NB4 (cell line): ENCODE measurements around the gene DNAJA2.

ENCODE experiments used
- POLR2A ChIP-seq: IDR thresholded peaks from 2 replicates; pipeline ENCODE4 v1.6.1; 2011; ENCODE audit warnings: mild to moderate bottlenecking; ENCODE audit not compliant: insufficient read length; ENCODE audit errors: extremely low read depth
- TF ChIP-seq, protein P1 (sequence below): IDR thresholded peaks from one replicate; pipeline ENCODE4 v1.5.1; 2012; ENCODE audit warnings: low read depth, low read length

- TF ChIP-seq, protein P1, sequence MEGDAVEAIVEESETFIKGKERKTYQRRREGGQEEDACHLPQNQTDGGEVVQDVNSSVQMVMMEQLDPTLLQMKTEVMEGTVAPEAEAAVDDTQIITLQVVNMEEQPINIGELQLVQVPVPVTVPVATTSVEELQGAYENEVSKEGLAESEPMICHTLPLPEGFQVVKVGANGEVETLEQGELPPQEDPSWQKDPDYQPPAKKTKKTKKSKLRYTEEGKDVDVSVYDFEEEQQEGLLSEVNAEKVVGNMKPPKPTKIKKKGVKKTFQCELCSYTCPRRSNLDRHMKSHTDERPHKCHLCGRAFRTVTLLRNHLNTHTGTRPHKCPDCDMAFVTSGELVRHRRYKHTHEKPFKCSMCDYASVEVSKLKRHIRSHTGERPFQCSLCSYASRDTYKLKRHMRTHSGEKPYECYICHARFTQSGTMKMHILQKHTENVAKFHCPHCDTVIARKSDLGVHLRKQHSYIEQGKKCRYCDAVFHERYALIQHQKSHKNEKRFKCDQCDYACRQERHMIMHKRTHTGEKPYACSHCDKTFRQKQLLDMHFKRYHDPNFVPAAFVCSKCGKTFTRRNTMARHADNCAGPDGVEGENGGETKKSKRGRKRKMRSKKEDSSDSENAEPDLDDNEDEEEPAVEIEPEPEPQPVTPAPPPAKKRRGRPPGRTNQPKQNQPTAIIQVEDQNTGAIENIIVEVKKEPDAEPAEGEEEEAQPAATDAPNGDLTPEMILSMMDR: no peak
- TF ChIP-seq POLR2A: no peak
Observed at GRCh38 chr16:46974352-46974751, 878 bp upstream of the DNAJA2 start.
